Astrocyte (in vitro differentiated cells and primary cell): ENCODE data around the gene SYVN1.

ENCODE experiments used
- EZH2 ChIP-seq: IDR thresholded peaks from 2 replicates; pipeline ENCODE4 v1.6.1; 2012; ENCODE audit warnings: mild to moderate bottlenecking, low read length, inconsistent platforms; ENCODE audit not compliant: insufficient read depth
- TF ChIP-seq, protein P1 (sequence below): IDR thresholded peaks from 2 replicates; pipeline ENCODE4 v1.5.1; 2011; ENCODE audit warnings: low read depth, mild to moderate bottlenecking, inconsistent platforms, low read length, moderate library complexity; ENCODE audit not compliant: insufficient read depth

DNA sequence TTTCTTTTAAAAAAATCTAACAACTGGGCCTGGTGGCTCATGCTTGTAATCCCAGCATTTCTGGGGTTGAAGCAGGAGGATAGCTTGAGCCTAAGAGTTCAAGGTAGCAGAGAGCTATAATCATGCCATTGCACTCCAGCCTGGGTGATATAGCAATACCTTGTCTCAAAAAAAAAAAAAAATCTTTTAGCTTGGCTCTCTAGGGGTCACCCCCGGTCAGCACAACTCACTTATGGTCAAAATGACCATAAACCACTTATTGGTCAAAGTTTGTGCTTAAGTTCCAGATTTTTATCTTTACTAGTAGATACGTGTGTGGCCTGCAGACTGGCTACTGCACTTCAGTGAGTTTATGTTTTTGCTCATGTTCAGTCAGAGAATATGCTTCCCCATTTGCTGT lies 29.4 kb upstream of the SYVN1 start:
- TF ChIP-seq, protein P1, sequence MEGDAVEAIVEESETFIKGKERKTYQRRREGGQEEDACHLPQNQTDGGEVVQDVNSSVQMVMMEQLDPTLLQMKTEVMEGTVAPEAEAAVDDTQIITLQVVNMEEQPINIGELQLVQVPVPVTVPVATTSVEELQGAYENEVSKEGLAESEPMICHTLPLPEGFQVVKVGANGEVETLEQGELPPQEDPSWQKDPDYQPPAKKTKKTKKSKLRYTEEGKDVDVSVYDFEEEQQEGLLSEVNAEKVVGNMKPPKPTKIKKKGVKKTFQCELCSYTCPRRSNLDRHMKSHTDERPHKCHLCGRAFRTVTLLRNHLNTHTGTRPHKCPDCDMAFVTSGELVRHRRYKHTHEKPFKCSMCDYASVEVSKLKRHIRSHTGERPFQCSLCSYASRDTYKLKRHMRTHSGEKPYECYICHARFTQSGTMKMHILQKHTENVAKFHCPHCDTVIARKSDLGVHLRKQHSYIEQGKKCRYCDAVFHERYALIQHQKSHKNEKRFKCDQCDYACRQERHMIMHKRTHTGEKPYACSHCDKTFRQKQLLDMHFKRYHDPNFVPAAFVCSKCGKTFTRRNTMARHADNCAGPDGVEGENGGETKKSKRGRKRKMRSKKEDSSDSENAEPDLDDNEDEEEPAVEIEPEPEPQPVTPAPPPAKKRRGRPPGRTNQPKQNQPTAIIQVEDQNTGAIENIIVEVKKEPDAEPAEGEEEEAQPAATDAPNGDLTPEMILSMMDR, result no peak
- TF ChIP-seq EZH2, result no peak
